Ecto neural progenitor cell (in vitro differentiated cells): ENCODE data around the gene NPW.
"Not testable (repeated sequence)": the region's sequence is repeated elsewhere in the genome, so short reads cannot be mapped to it uniquely, and the experiment has no call there.

Experiments used
- DNase-seq: peaks from one replicate; pipeline ENCODE4 v3.0.0-alpha.2; 2018; ENCODE audit warnings: low spot score

Gene NPW

DNA sequence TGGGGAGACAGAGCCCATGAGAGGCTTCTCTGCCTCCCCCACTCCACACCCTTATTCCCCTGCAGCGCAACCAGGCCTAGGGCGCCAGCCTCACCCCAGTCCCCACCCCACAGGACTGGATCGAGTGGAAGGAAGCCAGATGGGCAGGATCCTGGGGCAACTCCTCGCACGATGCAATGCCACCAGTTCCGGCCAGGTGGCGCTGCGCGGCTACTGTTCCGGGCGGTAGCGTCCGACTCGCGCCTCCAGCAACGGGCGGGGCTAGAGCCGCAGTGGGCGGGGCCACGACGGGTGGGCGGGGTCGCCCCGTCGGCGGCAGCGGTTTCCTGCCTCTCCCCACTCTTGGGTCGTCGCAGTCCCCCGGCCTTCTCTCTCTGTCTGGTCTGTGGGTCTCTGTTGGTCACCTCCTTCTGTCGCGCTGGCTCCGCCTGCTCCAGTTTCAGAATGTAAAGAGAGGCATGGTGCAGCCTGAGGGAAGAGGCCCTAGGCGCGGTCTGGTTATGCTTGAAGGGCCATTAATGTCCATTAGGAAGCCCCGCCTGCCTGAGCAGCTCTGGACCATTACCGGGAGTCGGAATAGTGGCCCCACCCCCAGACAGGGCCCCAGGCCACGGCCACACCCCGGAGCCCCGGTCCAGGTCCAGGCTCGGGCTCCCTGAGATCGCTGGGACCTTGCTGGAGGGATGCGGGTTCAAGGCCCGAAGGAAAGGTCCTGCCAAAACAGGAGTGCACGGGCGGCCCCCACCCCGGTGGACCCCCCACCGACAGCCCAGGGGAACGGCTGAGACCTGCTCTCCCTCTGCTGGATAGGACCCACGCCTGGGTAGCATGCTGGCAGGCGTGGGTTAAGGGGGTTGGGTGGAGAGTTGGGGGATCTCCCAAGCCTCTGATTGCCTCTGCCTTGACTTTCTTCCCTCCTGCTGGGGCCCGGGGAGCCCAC lies 3.8 kb downstream of the NPW start:
- peak; percentile 97 for DNase-seq

DNA sequence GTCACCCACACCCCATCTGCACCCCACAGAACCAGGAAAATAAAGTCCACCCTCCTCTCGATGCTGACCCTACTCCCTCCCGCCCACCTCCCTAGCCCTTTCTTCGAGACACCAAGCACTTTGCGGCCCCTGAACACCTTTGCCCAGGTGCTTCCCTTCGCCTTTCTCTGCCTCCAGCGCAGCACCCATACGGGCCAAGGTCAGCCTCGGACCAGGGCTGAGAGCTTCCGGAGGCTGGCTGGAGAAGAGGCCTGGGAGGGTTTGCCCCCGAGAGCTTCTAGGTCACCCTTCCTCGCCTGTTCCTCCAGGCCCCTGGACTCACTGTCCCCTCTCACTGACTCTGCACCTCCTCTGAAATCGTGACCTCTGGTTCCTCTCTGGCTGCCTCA lies 4.4 kb downstream of the NPW start:
- no peak for DNase-seq

GRCh38 chr16:2025251-2025650 lies 5.7 kb downstream of the NPW start:
- no peak for DNase-seq

DNA sequence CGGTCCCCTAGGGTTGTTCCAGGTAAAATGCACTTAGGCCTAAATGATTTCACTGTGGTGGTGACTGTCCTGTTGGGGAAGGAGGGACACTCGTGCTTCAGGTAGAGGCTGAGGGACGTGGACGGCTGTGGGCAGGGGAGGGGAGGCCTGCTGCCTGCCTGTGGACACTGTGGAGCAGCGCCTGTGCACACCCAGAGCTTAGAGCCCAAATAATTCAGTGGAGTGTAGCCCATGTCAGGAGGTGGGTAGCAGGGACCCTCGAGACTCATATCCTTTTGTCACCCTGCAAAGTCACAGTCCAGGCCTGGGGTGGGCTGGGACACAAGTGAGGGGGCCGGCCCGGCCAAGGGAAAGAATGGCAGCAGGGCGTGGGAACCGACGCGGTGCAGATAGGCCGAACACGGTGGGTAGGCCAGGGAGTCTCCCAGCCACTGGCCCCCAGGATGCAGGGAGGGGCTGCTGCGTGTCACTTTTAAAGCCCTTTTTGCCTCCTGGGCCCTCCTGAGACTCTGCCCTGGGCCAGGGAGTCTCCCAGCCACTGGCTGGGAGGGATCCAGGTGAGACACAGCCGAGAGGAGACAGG lies 6.4 kb downstream of the NPW start:
- no peak for DNase-seq

DNA sequence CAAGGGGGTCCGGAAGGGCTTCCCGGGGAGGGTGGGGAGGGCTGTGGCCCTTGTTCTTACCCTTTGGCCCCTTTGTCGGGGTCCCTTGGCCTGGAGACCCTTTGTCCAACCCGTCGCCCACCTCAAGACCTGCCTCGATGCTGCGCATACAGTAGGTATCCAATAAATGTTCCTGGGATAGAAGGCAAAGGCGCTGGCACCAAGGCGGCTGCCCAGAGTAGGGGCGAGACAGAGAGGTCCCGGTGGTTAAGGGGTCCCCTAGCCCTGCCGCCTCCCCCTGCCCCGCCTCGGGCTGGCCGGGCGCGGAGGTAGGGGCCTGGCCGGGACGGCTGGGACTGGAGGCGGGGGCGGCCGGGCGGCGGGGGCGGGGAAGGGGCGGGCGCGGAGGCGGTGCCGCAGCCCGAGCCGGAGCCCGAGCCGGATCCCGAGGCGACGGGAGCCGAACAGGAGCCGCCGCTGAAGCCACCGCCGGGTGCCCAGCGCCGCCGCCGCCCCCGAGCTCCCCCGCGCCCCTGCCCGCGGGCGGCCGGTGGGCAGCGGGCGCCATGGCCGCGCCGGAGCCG lies 7.0 kb downstream of the NPW start, which contains the start of gene NHERF2:
Gene NHERF2, plus strand, starts transcription at position 442 of the 563 bp plus-strand sequence. Its CDS starts 104 bp downstream, at position 546.
- DNase-seq: no peak

DNA sequence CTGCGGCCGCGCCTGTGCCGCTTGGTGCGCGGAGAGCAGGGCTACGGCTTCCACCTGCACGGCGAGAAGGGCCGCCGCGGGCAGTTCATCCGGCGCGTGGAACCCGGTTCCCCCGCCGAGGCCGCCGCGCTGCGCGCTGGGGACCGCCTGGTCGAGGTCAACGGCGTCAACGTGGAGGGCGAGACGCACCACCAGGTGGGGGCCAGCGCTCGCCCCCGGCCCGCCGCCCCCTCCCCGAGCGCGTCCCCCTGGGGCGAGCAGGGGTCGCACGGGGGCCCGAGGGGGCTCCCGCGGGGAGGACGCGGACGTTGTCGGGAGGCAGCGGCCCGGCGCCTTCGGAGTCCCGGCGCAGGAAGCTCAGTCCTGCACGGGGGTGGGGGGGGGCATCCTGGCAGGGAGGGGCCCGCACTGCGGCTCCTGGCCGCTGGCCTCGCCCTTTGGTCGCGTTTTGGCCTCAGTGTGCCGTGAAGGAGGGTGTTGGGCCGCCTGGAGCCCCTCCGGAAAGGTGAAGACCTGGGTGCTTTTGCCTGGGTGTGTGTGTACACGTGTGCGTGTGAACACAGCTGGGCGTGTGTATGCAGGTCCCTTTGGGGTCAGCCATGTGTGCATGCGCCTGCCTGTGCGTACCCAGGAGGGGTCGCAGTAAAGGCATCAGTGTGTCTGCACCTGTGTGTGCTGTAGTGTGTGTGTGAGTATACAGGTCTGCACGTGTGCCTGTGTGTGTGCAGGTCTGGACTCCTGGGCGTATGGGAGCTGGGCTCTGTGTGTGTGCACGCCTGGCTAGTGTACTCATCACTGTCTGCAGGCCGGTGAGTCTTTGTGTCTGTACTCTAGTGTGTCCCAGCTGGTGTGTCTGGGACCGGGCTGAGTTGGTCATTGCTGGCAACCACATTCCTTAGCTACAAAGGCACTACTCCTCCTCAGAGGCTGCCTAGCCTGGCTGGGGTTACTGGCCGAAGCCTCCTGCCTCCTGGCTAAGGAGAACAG lies 7.7 kb downstream of the NPW start:
- DNase-seq: no peak

GRCh38 chr16:2028146-2028545 lies 8.6 kb downstream of the NPW start:
- DNase-seq: no peak

DNA sequence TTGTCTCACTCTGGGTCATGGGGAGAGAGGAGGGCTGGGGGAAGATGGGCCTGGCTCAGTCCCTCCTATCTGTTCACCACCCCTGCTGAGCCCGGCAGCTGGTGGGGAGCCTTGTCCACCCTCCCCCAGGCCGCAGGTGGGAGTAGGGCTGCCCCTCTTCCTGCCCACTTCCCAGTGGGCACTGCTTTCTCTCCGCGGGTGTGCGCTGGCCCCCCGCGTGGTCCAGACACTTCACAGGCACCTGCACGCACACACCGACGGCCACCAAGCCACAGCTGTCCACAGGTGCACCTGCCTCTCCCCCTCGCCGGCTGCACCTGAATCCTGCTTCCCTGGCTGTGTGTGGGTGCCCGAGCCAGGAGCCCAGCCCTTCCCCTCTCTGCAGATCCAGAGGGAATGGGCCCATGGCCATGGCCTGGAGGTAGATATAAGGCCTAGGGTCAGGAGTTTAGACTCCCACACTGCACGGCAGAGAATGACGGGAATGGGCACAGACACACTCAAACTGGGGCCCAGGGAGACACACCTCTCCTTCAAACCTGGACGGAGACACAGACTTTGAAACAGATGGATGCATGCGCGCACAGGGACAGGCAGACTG lies 9.1 kb downstream of the NPW start:
- DNase-seq: no peak

GRCh38 chr16:2029350-2029749 lies 9.8 kb downstream of the NPW start:
- no peak for DNase-seq

- no peak for DNase-seq
Observed at GRCh38 chr16:2030036-2030435, 10.5 kb downstream of the NPW start.

DNA sequence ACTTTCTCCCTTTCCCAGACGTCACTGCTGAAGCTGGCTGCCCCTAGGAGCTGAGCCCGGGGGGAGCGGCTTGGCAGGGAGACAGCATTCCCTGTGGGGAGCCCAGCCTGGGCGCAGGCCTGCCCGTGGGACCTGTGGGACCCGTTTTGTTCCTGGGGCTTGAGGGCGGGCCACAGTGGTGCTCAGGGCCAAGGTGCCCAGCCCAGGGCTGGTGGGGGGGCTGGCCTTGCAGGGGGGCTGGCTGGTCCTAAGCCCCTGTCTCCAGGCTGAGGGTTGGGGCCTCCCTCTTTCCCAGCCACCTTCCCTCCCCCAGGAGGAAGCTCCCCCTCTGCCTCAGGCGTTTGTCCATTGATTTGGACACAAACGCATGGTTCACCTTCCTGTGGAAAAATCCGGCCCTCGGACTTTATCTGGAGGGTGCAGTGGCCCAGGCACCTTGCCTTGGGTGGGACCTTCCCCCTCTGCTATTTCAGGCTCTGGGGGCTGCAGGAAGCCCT lies 11.5 kb downstream of the NPW start:
- DNase-seq: no peak

DNA sequence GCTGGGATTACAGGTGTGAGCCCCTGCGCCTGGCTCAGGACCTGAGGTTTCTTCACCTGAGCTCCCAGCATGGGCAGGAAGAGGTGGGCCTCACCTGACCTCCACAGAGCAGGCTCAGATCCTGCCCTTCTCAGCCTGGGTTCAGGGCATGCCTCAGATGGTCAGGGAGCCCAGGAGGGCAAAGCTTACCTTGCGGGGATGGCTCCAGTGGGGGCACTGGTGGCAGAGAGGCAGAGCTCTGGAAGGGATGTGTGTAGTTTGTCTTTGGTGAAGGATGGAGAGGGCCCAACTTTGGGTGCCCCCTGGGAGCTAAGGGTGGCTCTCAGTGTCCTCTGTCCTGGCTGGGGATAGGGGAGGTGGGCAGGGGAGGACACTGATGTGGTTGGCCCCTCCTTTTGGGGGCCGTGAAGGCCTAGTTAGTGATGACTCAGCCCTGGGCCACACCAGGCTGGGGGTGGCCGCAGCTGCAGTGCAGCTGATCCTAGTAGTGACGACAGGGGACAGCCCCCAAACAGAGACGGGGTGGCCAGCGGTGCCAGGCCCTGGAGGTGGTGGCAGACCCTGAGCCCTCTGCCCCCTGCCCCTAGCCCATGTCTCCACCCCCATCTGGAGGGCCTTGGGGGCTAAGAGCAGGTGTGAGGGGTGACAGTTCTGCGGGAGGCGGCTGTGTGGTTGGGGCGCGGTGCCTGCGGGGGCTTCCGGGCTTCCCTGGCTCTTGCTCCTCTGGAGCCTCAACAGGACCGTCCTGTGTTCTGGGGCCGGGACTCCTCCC lies 12.9 kb downstream of the NPW start:
- DNase-seq: no peak

DNA sequence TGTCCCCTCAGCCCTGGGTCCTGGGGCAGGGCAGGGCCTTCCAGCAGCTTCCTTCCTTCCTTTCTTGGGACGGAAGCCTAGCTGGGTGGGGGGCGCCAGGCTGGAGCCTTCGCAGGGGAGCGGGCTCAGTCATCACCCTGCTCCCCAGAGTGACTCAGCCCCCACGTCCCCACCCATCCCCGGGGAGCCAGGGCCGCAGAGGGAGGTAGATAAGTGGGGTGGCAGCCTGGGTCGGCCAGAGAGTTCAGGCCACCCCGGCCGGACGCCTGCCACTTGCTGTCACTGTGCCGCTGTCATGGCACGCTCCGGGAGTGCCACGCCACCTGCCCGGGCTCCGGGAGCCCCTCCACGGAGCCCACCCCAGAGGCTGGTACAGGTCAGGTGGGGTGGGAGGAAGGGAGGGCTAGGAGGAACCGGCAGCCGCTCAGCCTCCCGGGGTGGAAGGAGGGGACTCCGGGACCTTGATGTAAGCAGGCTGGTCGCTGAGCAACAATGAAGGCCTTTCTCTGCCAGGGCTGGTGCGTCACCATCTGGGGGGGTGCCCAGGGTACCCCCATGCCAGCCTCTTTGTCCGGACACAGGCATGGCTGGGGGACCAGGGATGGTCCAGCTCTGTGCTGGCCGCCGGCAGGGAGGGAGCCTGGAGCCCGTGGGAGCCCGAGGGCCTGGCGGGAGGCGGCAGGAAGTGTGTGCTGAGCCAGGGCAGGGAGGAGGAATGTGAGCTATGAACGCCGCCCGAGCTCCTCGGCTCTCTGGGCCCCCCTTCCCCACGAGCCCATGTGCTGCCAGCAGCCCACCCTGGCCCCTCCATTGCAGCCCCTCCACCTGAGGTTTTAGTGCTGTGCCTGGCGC lies 13.7 kb downstream of the NPW start:
- no peak for DNase-seq

GRCh38 chr16:2033909-2034695 lies 14.5 kb downstream of the NPW start:
- DNase-seq: not testable (repeated sequence)

GRCh38 chr16:2034696-2035430 lies 15.3 kb downstream of the NPW start:
- no peak for DNase-seq

- DNase-seq: no peak
Observed at GRCh38 chr16:2035431-2036199, 16.0 kb downstream of the NPW start.
